ENCODE results near the gene PRKCA. TPM values are rescaled to one million over a fixed set of nuclear protein-coding genes. Genes with fewer than 3 reads are reported as not detected.

Gene PRKCA
- total and polyA plus RNA-seq, 2 donors (not counting 3 experiments of a cell fraction or from before 2014, with no cell fraction given) = 7.5 to 34.2 TPM

- Histone ChIP-seq H3K9me3 (replicated peaks; ENCODE audit: control insufficient read depth, insufficient read depth, low read length) (no peaks in the 10 kb centered on the region), H3K27ac (ENCODE audit: insufficient read depth, low read depth, low read length) (no peak overlapping the region), H3K4me1 (ENCODE audit: control insufficient read depth, extremely low read depth, insufficient read depth, low read length) (no peaks in the 10 kb centered on the region), H3K4me3 (replicated peaks in 1 of 3; ENCODE audit: insufficient read depth in 1 of 3, low read depth in 1 of 3, low read length in 3 of 3) (no peak overlapping the region), H3K27me3 (ENCODE audit: control insufficient read depth in 2 of 2, insufficient read depth in 2 of 2, low read length in 2 of 2) (no peaks in the 10 kb centered on the region), H3K36me3 (ENCODE audit: control insufficient read depth in 2 of 2, extremely low read depth in 1 of 2, insufficient read depth in 2 of 2, low read length in 2 of 2) (no peaks in the 10 kb centered on the region), H3K9ac (replicated peaks; ENCODE audit: extremely low read depth, insufficient read depth, low read length) (no peak overlapping the region), H3K4me2 (ENCODE audit: insufficient read depth, low read length) (no peak overlapping the region), H3K9me1 (replicated peaks; ENCODE audit: control insufficient read depth, extremely low read depth, insufficient read depth, low read length) (no peaks in the 10 kb centered on the region), H4K20me1 (replicated peaks; ENCODE audit: control insufficient read depth, extremely low read depth, insufficient read depth, low read length) (no peaks in the 10 kb centered on the region), H3K79me2 (ENCODE audit: control insufficient read depth, insufficient read depth, low read length) (no peaks in the 10 kb centered on the region), H2AFZ (ENCODE audit: low read depth, low read length) (no peak overlapping the region)
- ChIA-PET CTCF (interaction anchor here (0.8 to 1.1 kb wide), 2 partner anchors 13 to 23 kb away, joined by 3 to 4 read pairs; no protein-coding TSS in a partner anchor), POLR2A (no interaction called here)
- FAIRE-seq (no peak), DNase-seq (ENCODE audit: low read depth, low spot score) (no peak)
- no peak for TF ChIP-seq JUN (IDR thresholded peaks at IDR 0.05; ENCODE audit: borderline replicate concordance, insufficient read depth, insufficient read length, low read depth)
- no peak for TF ChIP-seq FOS (IDR thresholded peaks at IDR 0.05; ENCODE audit: borderline replicate concordance, insufficient read depth, low read length)
- intact Hi-C loops (cut with micrococcal nuclease) = no loop called here
- dilution Hi-C loops (cut with MboI; ENCODE audit: extremely low pct_ligation_motif_present, low sequenced_read_pairs) = no loop called here
- no TSS peak for BruUV-seq (replicated peaks)
Observed at GRCh38 chr17:66535611-66536010, 233.2 kb downstream of the PRKCA start.

GRCh38 chr17:66537502-66537901, 235.1 kb downstream of the PRKCA start:
- Histone ChIP-seq H3K9me3 (replicated peaks; ENCODE audit: control insufficient read depth, insufficient read depth, low read length) (no peaks in the 10 kb centered on the region), H3K9ac (replicated peaks; ENCODE audit: extremely low read depth, insufficient read depth, low read length) (no peak overlapping the region), H3K9me1 (replicated peaks; ENCODE audit: control insufficient read depth, extremely low read depth, insufficient read depth, low read length) (no peaks in the 10 kb centered on the region), H3K4me3 (replicated peaks in 1 of 3; ENCODE audit: insufficient read depth in 1 of 3, low read depth in 1 of 3, low read length in 3 of 3) (no peak overlapping the region), H3K4me2 (ENCODE audit: insufficient read depth, low read length) (no peak overlapping the region), H3K79me2 (ENCODE audit: control insufficient read depth, insufficient read depth, low read length) (peaks cover 2% of the 10 kb centered on the region), H4K20me1 (replicated peaks; ENCODE audit: control insufficient read depth, extremely low read depth, insufficient read depth, low read length) (no peaks in the 10 kb centered on the region), H3K36me3 (ENCODE audit: control insufficient read depth in 2 of 2, extremely low read depth in 1 of 2, insufficient read depth in 2 of 2, low read length in 2 of 2) (no peaks in the 10 kb centered on the region), H3K4me1 (ENCODE audit: control insufficient read depth, extremely low read depth, insufficient read depth, low read length) (peaks cover 4% of the 10 kb centered on the region), H2AFZ (ENCODE audit: low read depth, low read length) (no peak overlapping the region), H3K27ac (ENCODE audit: insufficient read depth, low read depth, low read length) (no peak overlapping the region), H3K27me3 (ENCODE audit: control insufficient read depth in 2 of 2, insufficient read depth in 2 of 2, low read length in 2 of 2) (no peaks in the 10 kb centered on the region)
- intact Hi-C loops (cut with micrococcal nuclease) (no loop called here), dilution Hi-C loops (cut with MboI; ENCODE audit: extremely low pct_ligation_motif_present, low sequenced_read_pairs) (no loop called here)
- TF ChIP-seq MYC (IDR thresholded peaks at IDR 0.05; ENCODE audit: low read depth, low read length) (no peak), POLR2AphosphoS5 (IDR thresholded peaks at IDR 0.05; ENCODE audit: insufficient read depth, low read depth, low read length) (no peak), JUN (IDR thresholded peaks at IDR 0.05; ENCODE audit: borderline replicate concordance, insufficient read depth, insufficient read length, low read depth) (no peak), EZH2 (IDR thresholded peaks at IDR 0.05; ENCODE audit: borderline replicate concordance, low read depth, low read length, severe bottlenecking) (no peak), POLR2A (IDR thresholded peaks at IDR 0.05; ENCODE audit: low read depth, low read length) (no peak), CTCF (IDR thresholded peaks at IDR 0.05; ENCODE audit: extremely low read depth in 1 of 2, insufficient read depth in 1 of 2, low read depth in 1 of 2, low read length in 2 of 2) (no peak), MAX (IDR thresholded peaks at IDR 0.05; ENCODE audit: insufficient read depth, insufficient read length) (no peak), GATA2 (IDR thresholded peaks at IDR 0.05; ENCODE audit: insufficient read depth, insufficient read length, low read depth, low read length) (no peak), FOS (IDR thresholded peaks at IDR 0.05; ENCODE audit: borderline replicate concordance, insufficient read depth, low read length) (no peak)
- POLR2A ChIA-PET = no interaction called here
- no TSS peak for BruUV-seq (replicated peaks)
- CTCF ChIA-PET = interaction anchor here (0.7 to 2.3 kb wide), 2 partner anchors 13 to 27 kb away, joined by 3 to 5 read pairs; no protein-coding TSS in a partner anchor
- DNase-seq (ENCODE audit: low read depth, low spot score) (no peak), FAIRE-seq (no peak)

Measured in endothelial cell of umbilical vein (primary cell).